ENCODE measurements around the gene LTBP1. TPM values are rescaled to one million over a fixed set of nuclear protein-coding genes. Genes with fewer than 3 reads are reported as not detected.
A peak's percentile ranks its signal among the peaks of the same experiment; 100 is the strongest.

LTBP1 gene
- total RNA-seq, 3 donors from 2014 or later, result 13.3 to 18.7 (median 17.4) TPM

GRCh38 chr2:33136056-33136455 is 189.3 kb downstream of the LTBP1 start:
- no peak for DNase-seq (ENCODE audit: low spot score in 2 of 2)
- no peak for TF ChIP-seq POLR2A (IDR thresholded peaks at IDR 0.05)
- TF ChIP-seq CTCF (IDR thresholded peaks at IDR 0.05), result no peak
- TF ChIP-seq POLR2AphosphoS5 (IDR thresholded peaks at IDR 0.05), result no peak
- no peaks in the 10 kb centered on the region for H3K36me3 ChIP-seq
- H3K27me3 ChIP-seq, result no peaks in the 10 kb centered on the region
- peaks cover 3 to 13% of the 10 kb centered on the region in 2 donors for H3K4me1 ChIP-seq
- H3K9me3 ChIP-seq, result no peaks in the 10 kb centered on the region
- intact Hi-C loops (cut with DNase I; ENCODE audit: low total_unique reads), result no loop called here
- peak overlapping the region in 1 of 2 donors; percentile 25 for H3K27ac ChIP-seq
- peak overlapping the region; percentile 35 to 60 (median 39) for H3K4me3 ChIP-seq

DNA sequence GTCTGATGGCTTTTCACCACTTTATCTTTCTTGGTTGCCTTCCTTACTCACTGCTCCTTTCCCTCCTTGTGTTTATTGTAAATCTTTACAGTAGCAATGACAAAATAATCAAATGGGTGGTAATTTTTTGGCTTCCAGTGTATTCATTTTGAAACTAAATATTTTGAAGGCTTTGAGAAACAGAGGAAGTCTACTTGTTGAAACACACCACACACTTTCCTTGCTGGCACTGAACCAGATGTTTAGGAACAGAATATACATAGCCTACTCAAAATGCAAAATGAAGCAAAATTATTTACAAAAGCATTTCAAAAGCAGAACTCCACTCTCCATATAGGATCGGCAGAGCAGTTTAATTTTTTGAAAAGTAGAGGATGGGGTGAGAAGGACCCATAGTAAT is 189.8 kb downstream of the LTBP1 start:
- TF ChIP-seq POLR2AphosphoS5 (IDR thresholded peaks at IDR 0.05), result no peak
- TF ChIP-seq POLR2A (IDR thresholded peaks at IDR 0.05), result no peak
- TF ChIP-seq CTCF (IDR thresholded peaks at IDR 0.05), result no peak
- Histone ChIP-seq H3K4me3 (no peak overlapping the region), H3K27me3 (no peaks in the 10 kb centered on the region), H3K27ac (no peak overlapping the region), H3K9me3 (no peaks in the 10 kb centered on the region), H3K36me3 (no peaks in the 10 kb centered on the region), H3K4me1 (peaks cover 3 to 13% of the 10 kb centered on the region in 2 donors)
- intact Hi-C loops (cut with DNase I; ENCODE audit: low total_unique reads), result no loop called here
- DNase-seq (ENCODE audit: low spot score in 2 of 2), result no peak

DNA sequence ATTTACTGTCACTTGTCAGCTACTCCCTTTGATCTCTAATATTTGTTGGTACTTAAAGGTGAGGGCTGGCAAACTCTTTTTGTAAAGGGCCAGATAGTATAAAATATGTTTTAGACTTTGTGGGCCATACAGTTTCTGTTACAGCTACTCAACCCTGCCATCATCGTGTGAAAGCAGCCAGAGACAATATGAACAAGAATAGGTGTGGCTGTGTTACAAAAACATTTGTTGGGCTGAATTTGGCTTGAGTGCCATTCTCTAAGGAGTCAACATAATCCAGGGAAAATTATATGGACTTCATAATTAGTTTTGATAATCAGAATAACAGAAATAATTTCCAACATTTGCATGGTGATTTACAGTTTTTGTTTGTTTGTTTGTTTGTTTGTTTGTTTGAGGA is 190.6 kb downstream of the LTBP1 start:
- Histone ChIP-seq H3K4me1 (peaks cover 3 to 13% of the 10 kb centered on the region in 2 donors), H3K9me3 (no peaks in the 10 kb centered on the region), H3K27me3 (no peaks in the 10 kb centered on the region), H3K36me3 (no peaks in the 10 kb centered on the region), H3K27ac (no peak overlapping the region), H3K4me3 (no peak overlapping the region)
- no peak for TF ChIP-seq POLR2AphosphoS5 (IDR thresholded peaks at IDR 0.05)
- intact Hi-C loops (cut with DNase I; ENCODE audit: low total_unique reads), result no loop called here
- DNase-seq (ENCODE audit: low spot score in 2 of 2), result no peak

- Histone ChIP-seq H3K27ac (no peak overlapping the region), H3K4me3 (no peak overlapping the region), H3K27me3 (no peaks in the 10 kb centered on the region), H3K4me1 (no peaks in the 10 kb centered on the region), H3K36me3 (no peaks in the 10 kb centered on the region), H3K9me3 (no peaks in the 10 kb centered on the region)
- TF ChIP-seq POLR2A (IDR thresholded peaks at IDR 0.05), result no peak
- TF ChIP-seq POLR2AphosphoS5 (IDR thresholded peaks at IDR 0.05), result no peak
- no peak for TF ChIP-seq CTCF (IDR thresholded peaks at IDR 0.05)
- intact Hi-C loops (cut with DNase I; ENCODE audit: low total_unique reads), result no loop called here
- no peak for DNase-seq (ENCODE audit: low spot score in 2 of 2)
Observed at GRCh38 chr2:33139949-33140348, 193.2 kb downstream of the LTBP1 start.

GRCh38 chr2:33141476-33141875 is 194.7 kb downstream of the LTBP1 start:
- intact Hi-C loops (cut with DNase I; ENCODE audit: low total_unique reads), result no loop called here
- no peaks in the 10 kb centered on the region for H3K36me3 ChIP-seq

More at GRCh38 chr2:33141476-33141875, 194.7 kb downstream of the LTBP1 start:
- Histone ChIP-seq H3K27me3 (no peaks in the 10 kb centered on the region), H3K4me1 (no peaks in the 10 kb centered on the region), H3K9me3 (no peaks in the 10 kb centered on the region), H3K4me3 (no peak overlapping the region), H3K27ac (no peak overlapping the region)
- no peak for DNase-seq (ENCODE audit: low spot score in 2 of 2)
- TF ChIP-seq CTCF (IDR thresholded peaks at IDR 0.05) (no peak), POLR2A (IDR thresholded peaks at IDR 0.05) (no peak), POLR2AphosphoS5 (IDR thresholded peaks at IDR 0.05) (no peak)

Measured in breast epithelium (tissue), 4 donors.